GM18519 (cell line): Measurements from ENCODE around the gene LRGUK.
"Not testable (repeated sequence)": the region's sequence is repeated elsewhere in the genome, so short reads cannot be mapped to it uniquely, and the experiment has no call there.

Source experiments
- ATAC-seq: cut with Tn5 transposase; IDR thresholded peaks from one replicate; pipeline ENCODE4 v1.9.1; 2021; ENCODE audit warnings: mild to moderate bottlenecking, moderate library complexity; ENCODE audit not compliant: unreplicated experiment, low FRiP score

LRGUK gene, protein sequence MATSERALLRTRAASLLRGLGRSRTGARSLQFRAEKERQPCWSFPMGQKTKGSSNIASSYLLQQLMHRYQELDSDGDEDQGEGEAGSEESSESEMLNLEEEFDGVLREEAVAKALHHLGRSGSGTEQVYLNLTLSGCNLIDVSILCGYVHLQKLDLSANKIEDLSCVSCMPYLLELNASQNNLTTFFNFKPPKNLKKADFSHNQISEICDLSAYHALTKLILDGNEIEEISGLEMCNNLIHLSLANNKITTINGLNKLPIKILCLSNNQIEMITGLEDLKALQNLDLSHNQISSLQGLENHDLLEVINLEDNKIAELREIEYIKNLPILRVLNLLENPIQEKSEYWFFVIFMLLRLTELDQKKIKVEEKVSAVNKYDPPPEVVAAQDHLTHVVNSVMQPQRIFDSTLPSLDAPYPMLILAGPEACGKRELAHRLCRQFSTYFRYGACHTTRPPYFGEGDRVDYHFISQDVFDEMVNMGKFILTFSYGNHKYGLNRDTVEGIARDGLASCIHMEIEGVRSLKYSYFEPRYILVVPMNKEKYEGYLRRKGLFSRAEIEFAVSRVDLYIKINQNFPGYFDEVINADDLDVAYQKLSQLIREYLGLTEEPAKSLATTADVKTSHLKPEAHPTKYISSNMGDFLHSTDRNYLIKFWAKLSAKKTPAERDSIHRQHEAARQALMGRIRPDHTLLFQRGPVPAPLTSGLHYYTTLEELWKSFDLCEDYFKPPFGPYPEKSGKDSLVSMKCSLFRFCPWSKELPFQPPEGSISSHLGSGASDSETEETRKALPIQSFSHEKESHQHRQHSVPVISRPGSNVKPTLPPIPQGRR

DNA sequence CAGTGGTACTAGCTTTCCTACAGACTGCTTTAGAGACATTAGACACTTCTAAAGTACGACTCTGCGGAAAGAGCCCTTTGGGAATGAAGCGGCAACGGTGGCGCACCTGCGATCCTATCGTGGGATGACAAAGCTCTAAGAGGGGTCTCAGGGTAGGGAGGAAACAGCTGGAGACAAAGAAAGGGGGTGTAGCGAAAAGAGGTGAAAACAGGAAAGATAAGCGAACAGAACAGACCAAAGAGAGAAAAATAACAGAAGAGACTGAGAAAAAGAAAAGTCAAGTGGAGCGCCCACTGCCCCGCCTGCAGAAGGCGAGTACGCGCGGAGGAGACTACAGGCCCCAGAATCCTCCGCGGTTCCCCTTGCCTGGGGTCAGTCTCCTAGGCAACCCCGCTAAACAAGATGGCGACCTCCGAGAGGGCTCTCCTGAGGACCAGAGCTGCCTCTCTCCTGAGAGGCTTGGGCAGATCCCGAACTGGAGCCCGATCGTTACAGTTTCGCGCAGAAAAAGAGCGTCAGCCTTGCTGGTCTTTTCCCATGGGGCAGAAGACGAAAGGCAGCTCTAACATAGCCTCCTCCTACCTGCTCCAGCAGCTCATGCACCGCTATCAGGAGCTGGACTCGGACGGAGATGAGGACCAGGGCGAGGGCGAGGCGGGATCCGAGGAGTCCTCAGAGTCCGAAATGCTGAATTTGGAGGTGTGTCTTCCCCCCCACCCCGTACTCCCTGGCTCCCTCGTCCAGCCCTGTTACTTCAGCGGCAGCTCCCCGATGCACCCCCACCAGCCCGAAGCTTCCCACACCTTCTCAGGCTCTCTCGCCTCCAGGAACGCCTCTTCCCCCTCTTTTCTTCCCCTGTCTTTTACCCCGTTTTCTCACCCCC, at the start of gene LRGUK:
LRGUK (plus strand) TSS at position 375 of the 883 bp plus-strand sequence; CDS start at position 403, 28 bp downstream.
- peak; percentile 100 for ATAC-seq

DNA sequence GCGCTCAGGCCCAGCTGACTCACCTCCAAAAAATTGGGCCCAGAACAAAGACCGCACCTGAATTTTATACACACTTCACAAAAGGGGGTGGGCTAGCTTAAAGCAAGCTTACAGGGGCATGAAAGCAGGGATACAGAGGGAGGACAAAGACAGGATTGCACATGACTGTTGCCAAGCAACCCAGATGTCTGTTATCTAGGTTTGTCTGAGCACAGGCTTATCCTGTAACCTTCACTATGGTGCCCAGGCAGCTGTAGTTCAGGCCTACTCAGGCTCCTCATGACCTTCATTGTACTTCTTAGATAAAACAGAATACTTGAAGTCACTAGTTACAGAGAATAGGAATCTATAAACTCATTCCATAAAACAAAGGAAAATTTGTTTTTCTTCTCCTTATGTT, 49.6 kb upstream of the LRGUK start:
- ATAC-seq: not testable (repeated sequence)

DNA sequence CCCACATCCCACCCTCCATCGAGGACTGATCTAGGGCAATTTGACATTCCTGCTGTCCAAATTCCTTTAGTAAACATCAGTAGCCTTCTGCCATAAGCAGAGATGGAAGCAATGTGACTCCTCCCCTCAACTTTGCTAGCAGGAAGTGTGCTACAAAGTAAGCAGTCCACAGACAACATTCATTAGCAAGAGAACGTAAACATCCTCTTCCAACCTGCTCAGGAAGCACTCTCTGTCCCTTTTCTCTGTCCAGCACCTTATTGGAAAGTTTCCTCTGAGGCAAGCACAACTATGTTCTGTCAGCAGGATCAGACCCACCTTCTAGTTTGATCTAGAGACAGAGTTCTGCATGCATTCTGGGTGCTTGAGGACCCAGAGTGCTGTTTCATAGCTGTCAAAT, 48.1 kb upstream of the LRGUK start:
- no peak for ATAC-seq

DNA sequence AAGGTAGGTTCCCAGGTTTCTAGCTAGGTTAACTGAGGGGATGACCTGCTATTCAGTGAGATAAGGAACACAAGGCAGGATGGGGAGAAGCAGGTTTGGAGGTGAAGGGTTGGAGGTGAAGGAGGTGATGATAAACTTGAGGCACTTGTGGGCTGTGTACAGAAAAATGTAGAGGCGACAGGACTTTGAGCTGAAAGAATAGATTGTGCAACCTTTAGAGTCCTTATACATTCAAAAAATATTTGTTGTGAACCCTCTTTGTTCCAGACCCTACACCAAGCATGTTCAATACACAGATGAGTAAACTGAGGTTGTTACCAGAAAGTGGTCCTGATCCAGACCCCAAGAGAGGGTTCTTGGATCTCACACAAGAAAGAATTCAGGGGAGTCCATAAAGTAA, 45.4 kb upstream of the LRGUK start:
- no peak for ATAC-seq

DNA sequence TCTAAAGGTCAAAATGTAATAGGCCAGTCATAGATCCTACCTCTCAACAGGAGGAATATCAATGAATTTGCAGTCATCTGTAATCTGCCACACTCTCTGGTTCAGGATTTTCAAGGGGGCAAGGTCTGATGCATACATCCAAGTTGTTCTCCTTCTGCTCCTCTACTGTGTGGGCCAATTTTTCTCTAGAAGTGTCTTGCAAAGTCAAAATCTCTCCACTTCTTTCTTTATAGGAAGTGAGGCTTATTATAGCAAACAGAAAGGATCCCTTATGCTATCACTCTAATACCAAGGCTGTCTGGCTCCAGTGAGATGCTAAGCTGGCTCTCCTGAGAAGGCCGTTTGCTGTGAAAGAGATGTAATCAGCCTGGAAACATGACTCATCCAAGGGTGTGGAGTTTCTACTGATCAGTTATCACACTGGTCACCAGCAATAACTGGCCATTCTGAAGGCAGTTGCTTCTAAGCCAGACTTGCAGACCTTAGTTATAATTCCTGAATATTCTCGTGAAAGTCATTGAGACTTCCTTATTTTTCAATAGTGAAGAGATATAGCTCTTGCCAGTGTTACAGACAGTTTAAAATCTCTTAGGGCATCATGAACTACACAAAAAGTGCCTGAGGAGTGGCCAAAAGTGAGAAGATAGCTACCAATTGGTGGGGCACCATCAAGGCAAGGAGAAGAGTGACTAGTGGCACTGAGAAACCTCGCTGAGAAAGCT, 43.2 kb upstream of the LRGUK start:
- ATAC-seq: no peak

DNA sequence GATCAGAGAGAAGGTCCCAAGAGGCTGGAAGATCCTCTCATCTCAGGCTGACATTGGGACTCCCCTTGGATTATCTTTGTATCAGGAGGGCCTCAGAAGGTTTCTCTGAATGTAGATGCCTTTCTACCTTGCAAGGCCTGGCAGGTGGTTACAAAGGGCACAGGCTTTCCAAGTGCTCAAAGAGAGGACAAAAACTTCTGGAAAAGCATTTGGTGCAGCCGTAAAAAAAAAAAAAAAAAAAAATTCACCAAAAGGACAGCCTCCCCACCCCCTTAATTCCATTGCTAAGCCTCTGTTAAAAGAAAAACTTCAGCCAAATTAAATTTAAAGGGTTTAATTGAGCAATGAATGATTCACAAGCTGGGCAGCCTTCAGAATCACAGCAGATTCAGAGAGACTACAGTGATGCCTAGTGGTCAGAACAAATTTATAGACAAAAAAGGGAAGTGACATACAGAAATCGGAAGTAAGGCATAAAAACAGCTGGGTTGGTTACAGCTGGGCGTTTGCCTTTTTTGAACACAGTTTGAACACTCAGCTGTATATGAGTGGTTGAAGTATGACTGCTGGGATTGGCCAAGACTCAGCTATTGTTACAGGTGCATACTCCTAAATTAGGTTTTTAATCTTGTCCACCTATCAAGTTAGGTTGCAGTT, 42.5 kb upstream of the LRGUK start:
- peak; percentile 61 for ATAC-seq

DNA sequence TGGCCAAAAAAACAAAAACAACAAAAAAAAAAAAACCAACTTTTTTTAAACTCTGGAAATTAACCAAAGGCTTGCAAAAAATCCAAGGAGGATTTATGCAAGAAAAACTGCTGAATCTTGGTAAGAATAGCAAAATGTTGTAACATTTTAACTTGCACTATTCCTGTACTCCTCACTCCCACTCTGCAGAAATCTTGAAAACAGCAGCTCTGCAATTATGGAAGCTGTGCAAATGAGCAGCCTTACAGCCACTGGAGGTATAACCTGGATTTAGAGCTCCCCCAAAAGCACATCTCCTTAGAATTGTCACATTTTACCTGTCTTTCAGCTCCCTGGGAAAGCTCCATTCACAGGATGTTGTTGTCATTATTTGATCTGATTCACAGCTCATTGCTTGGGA, 41.8 kb upstream of the LRGUK start:
- ATAC-seq: no peak

DNA sequence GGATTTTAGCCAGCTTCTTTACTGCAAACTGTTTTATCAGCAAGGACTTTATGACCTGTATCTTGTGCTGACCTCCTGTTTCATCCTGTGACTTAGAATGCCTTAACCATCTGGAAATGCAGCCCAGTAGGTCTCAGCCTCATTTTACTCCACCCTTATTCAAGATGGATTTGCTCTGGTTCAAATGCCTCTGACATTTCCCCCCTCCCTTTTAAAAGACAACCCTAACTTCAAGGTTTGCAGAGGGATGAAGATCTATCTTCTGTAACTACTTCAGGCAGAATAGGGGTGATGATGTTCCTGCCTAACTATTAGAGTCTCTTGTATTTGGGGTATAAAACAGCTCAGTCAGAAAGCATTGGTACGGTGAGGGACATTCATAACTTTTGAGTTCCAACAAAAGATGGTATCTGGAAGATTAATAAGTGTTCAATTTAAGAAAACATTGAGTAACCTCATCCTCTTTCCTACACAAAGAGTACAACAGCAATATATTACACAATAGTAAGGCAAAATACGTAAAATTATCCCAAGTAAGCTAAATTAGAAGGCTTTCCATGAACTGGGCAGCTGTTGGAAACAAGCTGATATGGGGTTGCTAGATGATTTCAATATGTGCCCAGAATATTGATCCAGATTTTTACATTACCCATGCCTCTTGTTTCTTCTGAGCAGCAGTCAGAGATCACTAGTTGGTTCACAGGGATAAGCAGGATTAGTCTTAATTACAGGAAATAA, 40.0 kb upstream of the LRGUK start:
- no peak for ATAC-seq

DNA sequence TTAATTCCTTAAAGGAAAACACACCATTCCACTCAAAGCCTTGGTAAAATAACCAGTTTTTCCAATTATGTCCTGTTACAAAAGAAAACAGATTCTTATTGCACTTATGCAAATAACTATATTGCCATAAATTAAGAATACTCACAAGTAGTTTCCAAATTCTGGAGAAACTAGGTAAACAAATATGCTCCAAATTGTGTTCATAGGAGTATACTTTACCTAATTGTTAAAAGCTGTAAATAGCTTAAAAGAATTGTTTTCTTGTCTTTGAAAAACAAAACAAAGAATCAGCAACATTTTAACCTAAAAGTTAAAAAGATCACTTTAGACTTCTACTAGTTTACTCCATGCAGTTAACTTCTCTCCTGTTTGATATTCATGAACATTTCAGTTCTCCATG, 38.9 kb upstream of the LRGUK start:
- no peak for ATAC-seq

DNA sequence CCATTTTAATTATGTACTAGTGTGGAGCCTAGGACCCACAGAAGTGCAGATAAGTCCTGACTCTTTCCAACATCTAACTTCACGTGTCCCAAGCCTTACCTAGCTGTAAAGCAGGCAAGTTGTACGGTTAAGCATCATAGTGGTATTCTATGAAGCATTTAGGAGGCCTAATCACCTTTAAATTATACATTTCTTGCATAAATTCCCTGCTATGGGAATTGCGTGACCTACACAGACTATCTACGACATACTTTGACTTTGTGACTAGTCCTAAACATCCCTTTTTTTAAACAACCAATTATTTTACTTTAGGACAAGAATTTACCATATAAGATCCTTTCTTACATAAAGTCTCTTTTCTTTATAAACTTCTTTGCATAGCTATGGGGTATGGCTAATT, 37.7 kb upstream of the LRGUK start:
- ATAC-seq: no peak

DNA sequence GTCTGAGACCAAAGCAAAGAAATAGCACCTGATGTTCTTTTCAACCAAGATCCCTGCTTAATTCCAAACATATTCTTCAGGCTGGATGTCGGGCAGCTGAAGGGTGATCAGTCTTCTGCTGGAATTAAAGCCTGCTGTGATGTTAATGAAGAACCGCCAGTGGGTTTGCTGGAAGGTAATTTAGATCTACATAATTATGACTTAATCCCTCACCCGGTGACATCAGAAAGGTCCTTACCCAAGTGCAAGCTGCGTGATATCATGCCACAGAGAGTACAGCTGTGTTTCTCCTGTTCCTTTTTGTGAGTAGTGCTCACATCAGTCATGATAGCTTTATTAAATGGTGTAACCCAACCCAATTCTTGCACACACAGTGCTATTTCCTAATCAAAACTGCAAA, 29.1 kb upstream of the LRGUK start:
- ATAC-seq: no peak

DNA sequence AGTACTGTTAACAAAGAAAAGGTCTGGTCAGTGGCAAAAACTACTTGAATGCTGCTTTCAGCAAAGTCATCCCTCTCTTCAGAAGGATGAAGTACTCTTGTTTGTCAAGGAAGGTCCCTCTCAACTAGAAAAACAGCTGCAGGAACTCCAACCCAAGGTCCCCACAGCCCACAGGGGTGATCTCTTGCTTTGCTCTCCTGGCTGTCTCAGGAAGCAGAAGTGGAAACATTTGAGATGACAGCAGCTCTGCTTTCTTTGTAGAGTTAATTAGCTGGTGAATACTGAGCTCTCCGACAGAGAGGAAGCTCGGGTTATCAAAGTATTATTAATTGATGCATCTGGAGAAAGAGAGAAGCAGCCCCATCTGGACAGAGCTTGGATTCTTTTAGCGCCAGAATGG, 25.4 kb upstream of the LRGUK start:
- no peak for ATAC-seq

DNA sequence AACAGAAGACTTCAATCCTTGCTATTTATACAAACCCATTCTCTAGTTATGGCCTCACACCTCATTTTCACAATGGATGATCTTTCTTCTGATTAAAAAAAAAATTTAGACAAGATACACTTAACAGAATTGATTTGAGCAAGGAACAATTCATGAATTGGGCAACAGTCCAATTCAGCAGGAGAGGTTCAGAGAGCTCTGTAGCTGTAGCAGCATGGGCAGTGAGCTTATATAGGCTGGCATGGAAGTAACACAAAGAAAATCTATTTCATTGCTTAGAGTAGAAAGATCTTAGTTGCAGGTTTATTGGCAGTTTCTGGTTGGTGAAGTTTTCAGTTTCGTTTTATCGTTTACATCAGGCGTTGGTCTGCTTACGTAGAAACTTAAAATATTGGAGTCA, 23.0 kb upstream of the LRGUK start:
- no peak for ATAC-seq

DNA sequence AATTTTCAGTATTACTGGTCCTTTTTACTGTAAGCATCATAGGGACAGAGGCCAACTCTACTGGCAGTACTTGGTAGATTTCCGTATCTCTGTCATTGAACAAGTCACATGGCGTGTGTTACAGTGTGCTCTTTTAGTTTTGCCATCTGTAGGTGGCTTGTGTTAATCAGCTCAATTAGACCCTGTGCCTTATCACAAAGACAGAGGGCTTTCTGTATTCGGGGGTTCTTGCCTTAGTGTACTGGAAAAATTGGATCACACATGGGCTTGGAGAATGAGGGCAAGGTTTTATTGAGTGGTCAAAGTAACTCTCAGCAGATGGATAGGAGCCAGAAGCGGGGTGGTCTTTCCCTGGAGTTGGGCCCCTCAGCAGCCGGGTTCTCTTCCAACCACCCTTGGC, 21.3 kb upstream of the LRGUK start:
- no peak for ATAC-seq

DNA sequence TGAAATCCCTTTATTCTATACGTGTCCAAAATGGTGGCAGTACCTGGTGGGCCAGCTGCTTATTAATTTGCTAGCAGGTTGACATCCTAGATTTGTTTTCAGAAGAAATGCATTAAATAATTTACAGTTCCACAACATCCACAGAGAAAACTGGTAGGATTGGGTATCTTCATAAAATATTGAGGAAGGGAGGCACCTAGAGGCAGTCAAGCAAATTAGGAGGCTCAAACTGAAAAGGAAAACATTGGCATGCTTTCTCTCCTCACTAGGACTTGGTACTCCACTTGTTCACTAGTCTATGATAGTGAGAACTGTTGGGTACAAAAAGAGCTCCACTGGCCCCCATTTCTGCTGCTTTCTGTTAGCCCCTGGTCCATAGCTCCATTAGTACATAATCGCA, 18.3 kb upstream of the LRGUK start:
- no peak for ATAC-seq

DNA sequence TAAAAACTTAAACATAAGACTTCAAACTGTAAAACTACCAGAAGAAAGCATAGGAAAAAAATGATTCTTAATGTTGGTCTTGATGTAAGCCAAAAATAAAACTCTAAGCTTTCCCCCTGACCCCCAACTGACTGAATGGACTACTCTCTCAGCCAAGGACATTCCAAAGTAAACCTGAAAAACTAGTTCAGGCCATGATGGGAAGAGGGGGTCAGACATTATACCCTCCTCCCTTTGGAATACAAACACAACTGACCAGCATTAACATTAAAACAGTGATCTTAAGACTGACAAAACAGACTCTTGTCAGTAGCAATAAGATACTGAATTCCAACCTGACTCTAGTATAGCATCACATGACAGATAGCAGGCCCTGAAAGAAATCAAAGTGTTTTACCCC, 13.5 kb upstream of the LRGUK start:
- ATAC-seq: no peak

DNA sequence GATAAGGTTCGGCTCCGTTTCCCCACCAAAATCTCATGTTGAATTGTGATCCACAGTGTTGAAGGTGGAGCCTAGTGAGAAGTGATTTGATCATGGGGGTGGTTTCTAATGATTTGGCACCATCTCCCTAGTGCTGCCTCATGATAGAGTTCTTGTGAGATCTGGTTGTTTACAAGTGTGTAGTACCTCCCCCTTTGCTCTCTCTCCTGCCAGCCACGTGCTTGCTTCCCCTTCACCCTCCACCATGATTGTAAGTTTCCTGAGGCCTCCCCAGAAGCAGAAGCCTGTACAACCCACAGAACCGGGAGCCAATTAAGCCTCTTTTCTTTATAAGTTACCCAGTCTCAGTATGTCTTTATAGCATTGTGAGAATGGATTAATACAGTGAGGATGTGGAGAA, 12.1 kb upstream of the LRGUK start:
- ATAC-seq: no peak

DNA sequence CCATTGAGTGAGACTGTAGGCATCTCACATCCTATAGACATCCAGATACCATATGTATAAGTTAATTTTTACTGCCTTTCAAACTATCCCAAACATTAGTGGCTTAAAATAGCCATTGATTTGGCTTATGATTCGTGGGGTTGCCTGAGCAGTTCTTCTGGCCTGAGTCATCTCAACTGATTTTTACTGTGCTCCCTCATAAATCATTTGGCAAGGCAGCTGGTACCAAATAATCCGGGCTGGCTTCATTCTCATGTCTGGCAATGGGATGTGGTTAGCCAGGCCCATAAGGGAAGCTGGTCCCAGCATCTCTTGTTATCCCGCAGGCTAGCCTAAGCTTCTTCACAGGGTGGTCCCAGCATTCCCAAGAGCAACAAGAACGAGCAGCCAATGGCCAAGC, 6.7 kb upstream of the LRGUK start:
- no peak for ATAC-seq

DNA sequence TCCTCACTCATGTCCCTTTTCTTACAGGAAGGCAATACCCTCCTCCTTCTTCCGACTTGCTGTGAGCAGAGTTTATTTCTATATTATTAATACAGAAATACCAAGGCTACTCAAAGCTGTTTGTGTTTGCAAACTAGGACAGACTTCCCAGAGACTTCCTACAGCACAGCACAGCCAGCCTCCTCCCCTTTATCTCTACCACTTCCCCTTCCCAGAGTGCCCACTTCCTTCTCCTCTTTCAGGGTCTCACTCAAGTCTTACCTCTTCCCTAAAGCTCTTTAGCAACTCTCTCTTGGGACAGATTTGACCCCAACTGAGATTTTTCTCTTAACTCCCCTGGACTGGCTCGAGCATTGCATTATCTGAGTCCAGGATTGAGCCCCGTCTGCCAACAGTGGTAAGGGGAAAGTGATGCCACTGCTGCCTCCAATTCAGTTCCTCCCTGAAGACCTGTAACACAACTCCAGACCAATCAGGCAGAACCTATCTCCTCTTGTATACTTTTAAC, 5.5 kb upstream of the LRGUK start:
- no peak for ATAC-seq
